A673 (cell line): ENCODE results near the gene GPER1. TPM values are rescaled to one million over a fixed set of nuclear protein-coding genes. Genes with fewer than 3 reads are reported as not detected.

Experiments
- BruUV-seq: library from RNA; stranded (reverse); fragments of 400-500 nt; replicated peaks from 2 replicates; lab custom pipeline; 2021; lab: Mats Ljungman, UMichigan
- CTCF ChIA-PET: fragments of 300-600 bp; sonication (Branson Sonifier 250); formaldehyde crosslinking; loops from one replicate; lab custom pipeline; 2022; ENCODE audit warnings: antibody characterized with exemption; lab: Charles Lee
- POLR2A ChIA-PET: fragments of 300-600 bp; sonication (Branson Sonifier 250); formaldehyde crosslinking; loops from one replicate; lab custom pipeline; 2022; ENCODE audit warnings: antibody characterized with exemption; ENCODE audit not compliant: low non-redundant PET; lab: Charles Lee
- DNase-seq: peaks from one replicate; pipeline ENCODE4 v3.0.0-alpha.2; 2015; ENCODE audit warnings: low spot score
- H3K27ac ChIP-seq: fragments of 200-600 bp; sonication (generic); 2 replicates; pipeline ENCODE4 v1.5.1; 2016; ENCODE audit warnings: mixed run types, low read depth, mild to moderate bottlenecking, mixed read lengths, antibody characterized with exemption, low read length; ENCODE audit not compliant: poor library complexity, severe bottlenecking
- H3K27me3 ChIP-seq: fragments of 200-600 bp; sonication (generic); replicated peaks from 2 replicates; pipeline ENCODE4 v1.6.1; 2017; ENCODE audit warnings: mixed run types, low read depth, mild to moderate bottlenecking, mixed read lengths, antibody characterized with exemption, low read length; ENCODE audit not compliant: insufficient read depth, poor library complexity
- H3K36me3 ChIP-seq: fragments of 200-600 bp; sonication (generic); 2 replicates; pipeline ENCODE4 v1.6.1; 2016; ENCODE audit warnings: mixed run types, mild to moderate bottlenecking, mixed read lengths, antibody characterized with exemption, low read length; ENCODE audit not compliant: insufficient read depth, poor library complexity, severe bottlenecking
- H3K4me1 ChIP-seq: fragments of 200-600 bp; sonication (generic); 2 replicates; pipeline ENCODE4 v1.6.1; 2017; ENCODE audit warnings: mixed run types, mild to moderate bottlenecking, mixed read lengths, antibody characterized with exemption, low read length; ENCODE audit not compliant: insufficient read depth, poor library complexity, severe bottlenecking
- H3K4me3 ChIP-seq: fragments of 200-600 bp; sonication (generic); 2 replicates; pipeline ENCODE4 v1.5.1; 2016; ENCODE audit warnings: low read depth, mixed run types, mild to moderate bottlenecking, mixed read lengths, low read length; ENCODE audit not compliant: poor library complexity, severe bottlenecking
- H3K9me3 ChIP-seq: fragments of 200-600 bp; sonication (generic); 2 replicates; pipeline ENCODE4 v1.6.1; 2016; ENCODE audit warnings: mixed run types, low read depth, mild to moderate bottlenecking, mixed read lengths, antibody characterized with exemption, low read length; ENCODE audit not compliant: poor library complexity, severe bottlenecking
- EZH2 ChIP-seq: fragments of 200-600 bp; sonication (generic); IDR thresholded peaks from 2 replicates; pipeline ENCODE4 v1.6.1; 2017; ENCODE audit warnings: borderline replicate concordance, low read depth, mild to moderate bottlenecking, mixed read lengths, antibody characterized with exemption, low read length; ENCODE audit not compliant: poor library complexity, severe bottlenecking
- intact Hi-C: fragments of 100-400 bp; cut with micrococcal nuclease; formaldehyde crosslinking; loops from one replicate; pipeline ENCODE4 v1.10.0; 2022; ENCODE audit not compliant: unreplicated experiment
- total RNA-seq: library from RNA; stranded (reverse); gene quantifications from 2 replicates; pipeline ENCODE4 v1.2.3, GENCODE V29; 2021
- TF ChIP-seq, protein P1 (sequence below): fragments of 300-800, 200-600 bp; sonication (generic); conservative IDR thresholded peaks from 2 replicates; pipeline ENCODE4 v1.5.1; 2017; ENCODE audit warnings: low read depth, mild to moderate bottlenecking, antibody characterized with exemption, low read length, moderate library complexity, mixed read lengths

The GPER1 gene
- total RNA-seq, 1 experiment from 2014 or later, result 0.37 TPM

DNA sequence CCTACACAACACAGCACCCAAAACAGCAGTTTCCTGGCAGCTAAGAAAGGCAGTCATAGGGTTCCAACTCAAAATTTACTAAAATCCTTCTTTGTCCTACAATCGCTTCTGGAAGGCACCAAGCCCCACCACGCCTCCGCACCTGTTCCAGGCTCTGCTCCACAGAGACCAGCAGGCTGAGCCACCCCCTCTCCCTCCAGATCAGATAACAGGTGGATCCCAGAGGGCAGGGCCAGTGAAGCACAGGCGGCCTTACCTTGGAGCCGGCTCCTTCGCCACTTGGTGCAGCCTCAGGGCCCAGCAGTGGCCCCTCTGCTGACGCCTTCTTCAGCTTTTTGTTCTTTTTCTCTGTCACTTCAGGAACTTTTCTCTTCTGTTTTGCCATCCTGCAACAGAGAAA, 39.1 kb downstream of the GPER1 start:
- no peak overlapping the region for H3K4me3 ChIP-seq
- POLR2A ChIA-PET, result no interaction called here
- BruUV-seq, result no TSS peak
- no peak for TF ChIP-seq EZH2
- TF ChIP-seq, protein P1, sequence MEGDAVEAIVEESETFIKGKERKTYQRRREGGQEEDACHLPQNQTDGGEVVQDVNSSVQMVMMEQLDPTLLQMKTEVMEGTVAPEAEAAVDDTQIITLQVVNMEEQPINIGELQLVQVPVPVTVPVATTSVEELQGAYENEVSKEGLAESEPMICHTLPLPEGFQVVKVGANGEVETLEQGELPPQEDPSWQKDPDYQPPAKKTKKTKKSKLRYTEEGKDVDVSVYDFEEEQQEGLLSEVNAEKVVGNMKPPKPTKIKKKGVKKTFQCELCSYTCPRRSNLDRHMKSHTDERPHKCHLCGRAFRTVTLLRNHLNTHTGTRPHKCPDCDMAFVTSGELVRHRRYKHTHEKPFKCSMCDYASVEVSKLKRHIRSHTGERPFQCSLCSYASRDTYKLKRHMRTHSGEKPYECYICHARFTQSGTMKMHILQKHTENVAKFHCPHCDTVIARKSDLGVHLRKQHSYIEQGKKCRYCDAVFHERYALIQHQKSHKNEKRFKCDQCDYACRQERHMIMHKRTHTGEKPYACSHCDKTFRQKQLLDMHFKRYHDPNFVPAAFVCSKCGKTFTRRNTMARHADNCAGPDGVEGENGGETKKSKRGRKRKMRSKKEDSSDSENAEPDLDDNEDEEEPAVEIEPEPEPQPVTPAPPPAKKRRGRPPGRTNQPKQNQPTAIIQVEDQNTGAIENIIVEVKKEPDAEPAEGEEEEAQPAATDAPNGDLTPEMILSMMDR, result no peak
- no peaks in the 10 kb centered on the region for H3K27me3 ChIP-seq
- DNase-seq, result no peak
- no peaks in the 10 kb centered on the region for H3K9me3 ChIP-seq
- peaks cover 5% of the 10 kb centered on the region for H3K36me3 ChIP-seq
- H3K4me1 ChIP-seq, result peaks cover 19% of the 10 kb centered on the region
- H3K27ac ChIP-seq, result no peak overlapping the region
- intact Hi-C loops, result no loop called here
- CTCF ChIA-PET, result no interaction called here

- Histone ChIP-seq H3K27ac (no peak overlapping the region), H3K36me3 (peaks cover 5% of the 10 kb centered on the region), H3K4me3 (no peak overlapping the region), H3K4me1 (no peaks in the 10 kb centered on the region), H3K9me3 (no peaks in the 10 kb centered on the region), H3K27me3 (no peaks in the 10 kb centered on the region)
- CTCF ChIA-PET, result no interaction called here
- BruUV-seq, result no TSS peak
- DNase-seq, result no peak
- POLR2A ChIA-PET, result no interaction called here
- TF ChIP-seq, protein P1, result no peak
- no peak for TF ChIP-seq EZH2
- intact Hi-C loops, result no loop called here
Measured at GRCh38 chr7:1129431-1129830, 41.5 kb downstream of the GPER1 start.

- Histone ChIP-seq H3K4me1 (no peaks in the 10 kb centered on the region), H3K36me3 (peaks cover 4% of the 10 kb centered on the region), H3K27me3 (no peaks in the 10 kb centered on the region), H3K9me3 (no peaks in the 10 kb centered on the region), H3K4me3 (no peak overlapping the region), H3K27ac (no peak overlapping the region)
- no TSS peak for BruUV-seq
- intact Hi-C loops, result no loop called here
- CTCF ChIA-PET, result no interaction called here
- TF ChIP-seq, protein P1, result no peak
- TF ChIP-seq EZH2, result no peak
- POLR2A ChIA-PET, result no interaction called here
- DNase-seq, result no peak
Measured at GRCh38 chr7:1130021-1130990, 42.4 kb downstream of the GPER1 start.
